PFSK-1 (cell line): Measurements from ENCODE around the gene KCNK6.

ENCODE experiments used
- FOXP2 ChIP-seq: optimal IDR thresholded peaks from 2 replicates; pipeline ENCODE3; 2011; ENCODE audit warnings: borderline replicate concordance, control low read depth, inconsistent platforms; ENCODE audit not compliant: insufficient read depth; ENCODE audit errors: extremely low read length, extremely low read depth
- POLR2AphosphoS5 ChIP-seq: IDR thresholded peaks from 2 replicates; pipeline ENCODE4 v1.6.1; 2012; ENCODE audit warnings: low read depth, mild to moderate bottlenecking, control low read depth, low read length, moderate library complexity
- SIN3A ChIP-seq: IDR thresholded peaks from 2 replicates; pipeline ENCODE4 v1.6.1; 2012; ENCODE audit warnings: mild to moderate bottlenecking, low read length, moderate library complexity, borderline replicate concordance; ENCODE audit not compliant: insufficient read depth
- TAF1 ChIP-seq: IDR thresholded peaks from 2 replicates; pipeline ENCODE4 v1.6.1; 2012; ENCODE audit warnings: low read length, control low read depth, borderline replicate concordance; ENCODE audit not compliant: insufficient read depth
- TF ChIP-seq, protein P1 (sequence below), 2 experiments: IDR thresholded peaks; 2 replicates each; pipeline versions ENCODE4 v1.6.1 to v1.8.0; 2011 to 2012; ENCODE audit warnings: low read depth in 2 of 2, low read length in 2 of 2, control low read depth in 1 of 2, inconsistent platforms in 1 of 2, mild to moderate bottlenecking in 1 of 2, moderate library complexity in 1 of 2; ENCODE audit not compliant: insufficient read depth in 1 of 2

The KCNK6 gene

DNA sequence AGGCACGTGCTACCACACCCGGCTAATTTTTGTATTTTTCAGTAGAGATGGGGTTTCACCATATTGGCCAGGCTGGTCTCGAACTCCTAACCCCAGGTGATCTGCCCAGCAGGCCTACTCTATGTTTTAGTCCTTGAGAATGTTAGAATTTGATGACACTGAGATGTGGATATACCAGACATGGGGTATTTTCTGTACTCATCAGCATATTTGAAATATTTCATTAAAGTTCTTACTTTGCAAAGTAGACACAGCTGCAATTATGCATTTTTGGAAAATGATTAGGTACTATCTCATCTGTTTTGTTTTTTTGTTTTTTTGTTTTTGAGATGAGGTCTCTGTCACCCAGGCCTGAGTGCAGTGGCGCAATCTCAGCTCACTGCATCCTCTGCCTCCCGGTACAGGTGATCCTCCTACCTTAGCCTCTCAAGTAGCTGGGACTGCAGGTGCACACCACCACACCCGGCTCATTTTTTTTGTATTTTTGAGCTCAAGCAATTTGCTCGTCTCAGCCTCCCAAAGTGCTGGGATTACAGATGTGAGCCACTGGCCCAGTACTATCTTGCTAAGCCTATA lies 42.6 kb upstream of the KCNK6 start:
- TF ChIP-seq POLR2AphosphoS5 (no peak), SIN3A (no peak), TAF1 (no peak), FOXP2 (no peak)
- TF ChIP-seq, protein P1, sequence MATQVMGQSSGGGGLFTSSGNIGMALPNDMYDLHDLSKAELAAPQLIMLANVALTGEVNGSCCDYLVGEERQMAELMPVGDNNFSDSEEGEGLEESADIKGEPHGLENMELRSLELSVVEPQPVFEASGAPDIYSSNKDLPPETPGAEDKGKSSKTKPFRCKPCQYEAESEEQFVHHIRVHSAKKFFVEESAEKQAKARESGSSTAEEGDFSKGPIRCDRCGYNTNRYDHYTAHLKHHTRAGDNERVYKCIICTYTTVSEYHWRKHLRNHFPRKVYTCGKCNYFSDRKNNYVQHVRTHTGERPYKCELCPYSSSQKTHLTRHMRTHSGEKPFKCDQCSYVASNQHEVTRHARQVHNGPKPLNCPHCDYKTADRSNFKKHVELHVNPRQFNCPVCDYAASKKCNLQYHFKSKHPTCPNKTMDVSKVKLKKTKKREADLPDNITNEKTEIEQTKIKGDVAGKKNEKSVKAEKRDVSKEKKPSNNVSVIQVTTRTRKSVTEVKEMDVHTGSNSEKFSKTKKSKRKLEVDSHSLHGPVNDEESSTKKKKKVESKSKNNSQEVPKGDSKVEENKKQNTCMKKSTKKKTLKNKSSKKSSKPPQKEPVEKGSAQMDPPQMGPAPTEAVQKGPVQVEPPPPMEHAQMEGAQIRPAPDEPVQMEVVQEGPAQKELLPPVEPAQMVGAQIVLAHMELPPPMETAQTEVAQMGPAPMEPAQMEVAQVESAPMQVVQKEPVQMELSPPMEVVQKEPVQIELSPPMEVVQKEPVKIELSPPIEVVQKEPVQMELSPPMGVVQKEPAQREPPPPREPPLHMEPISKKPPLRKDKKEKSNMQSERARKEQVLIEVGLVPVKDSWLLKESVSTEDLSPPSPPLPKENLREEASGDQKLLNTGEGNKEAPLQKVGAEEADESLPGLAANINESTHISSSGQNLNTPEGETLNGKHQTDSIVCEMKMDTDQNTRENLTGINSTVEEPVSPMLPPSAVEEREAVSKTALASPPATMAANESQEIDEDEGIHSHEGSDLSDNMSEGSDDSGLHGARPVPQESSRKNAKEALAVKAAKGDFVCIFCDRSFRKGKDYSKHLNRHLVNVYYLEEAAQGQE (IDR thresholded peaks at IDR 0.05; ENCODE audit: insufficient read depth in 1 of 2, low read depth in 2 of 2, low read length in 2 of 2) = no peak

DNA sequence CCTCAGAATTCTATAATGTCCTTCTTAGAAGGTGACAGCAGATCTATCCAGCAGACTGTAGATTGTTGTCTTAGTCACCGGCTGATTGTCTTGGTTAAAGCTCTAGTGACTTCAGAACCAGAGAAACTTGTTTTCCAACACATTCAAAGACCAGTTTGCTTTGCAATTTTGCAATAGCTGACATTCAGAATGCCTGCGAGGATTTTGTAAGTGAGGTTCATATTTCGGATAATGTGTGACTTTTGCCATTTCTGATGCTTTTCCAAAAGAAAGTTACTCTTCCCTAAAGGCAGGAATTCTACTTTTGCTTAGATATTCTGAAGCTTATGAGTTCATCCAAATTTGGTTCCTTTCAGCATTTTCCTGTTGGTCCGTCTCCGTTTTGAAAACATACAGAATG lies 42.1 kb upstream of the KCNK6 start:
- no peak for TF ChIP-seq TAF1
- no peak for TF ChIP-seq POLR2AphosphoS5
- no peak for TF ChIP-seq SIN3A
- no peak for TF ChIP-seq FOXP2
- TF ChIP-seq, protein P1 (IDR thresholded peaks at IDR 0.05; ENCODE audit: insufficient read depth in 1 of 2, low read depth in 2 of 2, low read length in 2 of 2) = no peak

DNA sequence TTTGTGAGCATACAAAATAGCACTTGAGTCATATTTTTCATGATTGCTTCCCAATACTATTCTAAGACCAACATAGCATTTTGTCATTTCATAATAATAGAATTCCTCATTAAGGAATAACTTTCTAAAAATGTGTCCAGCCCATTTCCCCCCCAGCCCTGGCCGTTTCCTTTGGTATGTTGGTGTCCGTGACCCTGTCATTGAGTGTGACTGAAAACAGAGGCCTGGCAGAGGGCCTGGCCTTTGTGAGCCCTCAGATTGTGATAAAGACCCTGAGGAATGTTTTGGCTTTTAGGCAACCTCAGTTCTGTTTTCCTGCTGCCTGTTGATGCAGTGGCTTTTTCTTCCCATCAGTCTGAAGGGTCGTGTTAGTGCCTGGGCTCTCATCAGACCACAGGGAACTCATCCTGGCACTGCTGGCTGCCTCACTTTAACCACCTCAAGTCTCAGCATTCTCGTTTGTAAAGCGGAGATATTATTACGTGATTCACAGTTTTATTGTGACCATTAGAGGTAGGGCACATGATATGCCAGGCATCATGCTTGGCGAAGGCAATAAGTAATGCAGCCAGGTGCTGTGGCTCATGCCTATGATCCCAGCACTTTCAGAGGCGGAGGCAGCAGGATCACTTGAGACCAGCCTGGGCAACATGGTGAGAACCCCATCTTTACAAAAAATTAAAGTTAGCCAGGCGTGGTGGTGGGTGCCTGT lies 41.5 kb upstream of the KCNK6 start:
- no peak for TF ChIP-seq SIN3A
- TF ChIP-seq, protein P1 (IDR thresholded peaks at IDR 0.05; ENCODE audit: insufficient read depth in 1 of 2, low read depth in 2 of 2, low read length in 2 of 2) = no peak
- TF ChIP-seq TAF1 = no peak
- no peak for TF ChIP-seq POLR2AphosphoS5
- no peak for TF ChIP-seq FOXP2

DNA sequence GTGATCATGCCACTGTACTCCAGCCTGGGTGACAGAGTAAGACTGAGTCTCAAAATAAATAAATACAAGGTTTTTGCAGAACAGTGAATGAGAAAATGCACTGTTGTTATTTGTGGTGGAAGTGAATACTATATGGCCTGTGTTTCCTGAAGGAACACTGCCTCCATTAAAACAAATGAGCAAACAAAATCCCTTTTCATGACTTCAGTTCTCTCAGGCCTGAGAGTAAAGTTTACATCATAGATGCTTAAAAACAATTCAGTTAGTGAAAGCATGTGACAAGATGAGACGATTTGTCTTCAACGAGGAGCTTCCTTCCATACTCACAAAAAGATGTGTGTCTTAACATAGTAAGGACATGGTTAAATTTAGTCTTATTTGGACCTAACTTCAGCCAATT lies 40.9 kb upstream of the KCNK6 start:
- TF ChIP-seq FOXP2 (no peak), POLR2AphosphoS5 (no peak), SIN3A (no peak), TAF1 (no peak)
- TF ChIP-seq, protein P1 (IDR thresholded peaks at IDR 0.05; ENCODE audit: insufficient read depth in 1 of 2, low read depth in 2 of 2, low read length in 2 of 2) = no peak
